ENCODE results near the gene CSNK2B. TPM values are rescaled to one million over a fixed set of nuclear protein-coding genes. Genes with fewer than 3 reads are reported as not detected.

Gene CSNK2B
- polyA plus RNA-seq, 1 donor (not counting 4 experiments of a cell fraction or from before 2014, with no cell fraction given) = 43.7 TPM

- Histone ChIP-seq H3K79me2 (ENCODE audit: control insufficient read depth, insufficient read depth, low read length) (peaks cover 19% of the 10 kb centered on the region), H3K4me2 (ENCODE audit: control insufficient read depth, extremely low read depth, insufficient read depth, low read depth, low read length) (no peak overlapping the region), H3K27me3 (ENCODE audit: control insufficient read depth, extremely low read depth, insufficient read depth, low read length) (no peaks in the 10 kb centered on the region), H3K9me3 (ENCODE audit: control insufficient read depth, low read depth, low read length) (no peaks in the 10 kb centered on the region), H2AFZ (ENCODE audit: control insufficient read depth, low read length) (no peak overlapping the region), H3K9me1 (ENCODE audit: control insufficient read depth, extremely low read depth, insufficient read depth, low read length) (no peaks in the 10 kb centered on the region), H3K9ac (ENCODE audit: control insufficient read depth, extremely low read depth, insufficient read depth, low read length) (no peak overlapping the region), H4K20me1 (ENCODE audit: control insufficient read depth, extremely low read depth, insufficient read depth, low read length) (no peaks in the 10 kb centered on the region), H3K36me3 (ENCODE audit: control insufficient read depth in 2 of 2, extremely low read depth in 1 of 2, insufficient read depth in 2 of 2, low read length in 2 of 2) (peaks cover 0 to 3% of the 10 kb centered on the region in 2 experiments), H3K4me1 (ENCODE audit: control insufficient read depth, extremely low read depth, insufficient read depth, low read length) (peaks cover 9% of the 10 kb centered on the region), H3K4me3 (ENCODE audit: control insufficient read depth in 2 of 3, extremely low read depth in 1 of 3, insufficient read depth in 2 of 3, low read depth in 1 of 3, low read length in 3 of 3) (no peak overlapping the region), H3K27ac (ENCODE audit: control insufficient read depth, insufficient read depth, low read length) (no peak overlapping the region)
- dilution Hi-C loops (cut with MboI; ENCODE audit: extremely low pct_ligation_motif_present, low sequenced_read_pairs) = no loop called here
- TF ChIP-seq EZH2 (IDR thresholded peaks at IDR 0.05; ENCODE audit: low read length) = no peak
- TF ChIP-seq CTCF (optimal IDR thresholded peaks at IDR 0.05 in 1 of 3, IDR thresholded peaks at IDR 0.05 in 1 of 3, conservative IDR thresholded peaks at IDR 0.05 in 1 of 3; ENCODE audit: extremely low read depth in 1 of 3, insufficient read depth in 2 of 3, low read length in 3 of 3) = no peak
- no peak for FAIRE-seq
- DNase-seq (ENCODE audit: low read depth, low spot score) = no peak
Measured at GRCh38 chr6:31700740-31701401, 35.0 kb downstream of the CSNK2B start.

- Histone ChIP-seq H3K36me3 (ENCODE audit: control insufficient read depth in 2 of 2, extremely low read depth in 1 of 2, insufficient read depth in 2 of 2, low read length in 2 of 2) (peaks cover 0 to under 1% of the 10 kb centered on the region in 2 experiments), H3K27me3 (ENCODE audit: control insufficient read depth, extremely low read depth, insufficient read depth, low read length) (no peaks in the 10 kb centered on the region), H3K4me3 (ENCODE audit: control insufficient read depth in 2 of 3, extremely low read depth in 1 of 3, insufficient read depth in 2 of 3, low read depth in 1 of 3, low read length in 3 of 3) (peak overlapping the region; percentile 73 to 87 (median 86)), H3K9me1 (ENCODE audit: control insufficient read depth, extremely low read depth, insufficient read depth, low read length) (no peaks in the 10 kb centered on the region), H3K4me2 (ENCODE audit: control insufficient read depth, extremely low read depth, insufficient read depth, low read depth, low read length) (peak overlapping the region; percentile 98), H2AFZ (ENCODE audit: control insufficient read depth, low read length) (peak overlapping the region; percentile 86), H3K27ac (ENCODE audit: control insufficient read depth, insufficient read depth, low read length) (peak overlapping the region; percentile 87), H4K20me1 (ENCODE audit: control insufficient read depth, extremely low read depth, insufficient read depth, low read length) (no peaks in the 10 kb centered on the region), H3K9me3 (ENCODE audit: control insufficient read depth, low read depth, low read length) (no peaks in the 10 kb centered on the region), H3K9ac (ENCODE audit: control insufficient read depth, extremely low read depth, insufficient read depth, low read length) (peak overlapping the region; percentile 89), H3K4me1 (ENCODE audit: control insufficient read depth, extremely low read depth, insufficient read depth, low read length) (peaks cover 9% of the 10 kb centered on the region), H3K79me2 (ENCODE audit: control insufficient read depth, insufficient read depth, low read length) (peaks cover 19% of the 10 kb centered on the region)
- FAIRE-seq = no peak
- TF ChIP-seq CTCF (optimal IDR thresholded peaks at IDR 0.05 in 1 of 3, IDR thresholded peaks at IDR 0.05 in 1 of 3, conservative IDR thresholded peaks at IDR 0.05 in 1 of 3; ENCODE audit: extremely low read depth in 1 of 3, insufficient read depth in 2 of 3, low read length in 3 of 3) (no peak), EZH2 (IDR thresholded peaks at IDR 0.05; ENCODE audit: low read length) (no peak)
- DNase-seq (ENCODE audit: low read depth, low spot score) = no peak
- dilution Hi-C loops (cut with MboI; ENCODE audit: extremely low pct_ligation_motif_present, low sequenced_read_pairs) = no loop called here
Measured at GRCh38 chr6:31701666-31702404, 36.0 kb downstream of the CSNK2B start.

All from keratinocyte (primary cell).